Ovary (tissue), 3 donors: ENCODE results near the gene GRID1.

Experiments used
- EP300 ChIP-seq: sonication (generic); formaldehyde crosslinking; IDR thresholded peaks from one replicate; pipeline ENCODE4 v1.6.1; 2017; ENCODE audit warnings: antibody characterized with exemption
- POLR2A ChIP-seq: fragments of 450-650 bp; IDR thresholded peaks from one replicate; pipeline ENCODE4 v1.6.1; 2017; ENCODE audit warnings: antibody characterized with exemption, mild to moderate bottlenecking, moderate library complexity
- TF ChIP-seq, protein P1 (sequence below), 3 donors: fragments of 450-650 bp in 2 of 3; fragments of 200-600 bp in 1 of 3; IDR thresholded peaks; one replicate each; pipeline versions ENCODE4 v1.5.1 to v1.8.0; 2016 to 2022; ENCODE audit warnings: antibody characterized with exemption in 3 of 3, mild to moderate bottlenecking in 1 of 3
- donor health status: DM: no; HTN: no; CAD: no.

DNA sequence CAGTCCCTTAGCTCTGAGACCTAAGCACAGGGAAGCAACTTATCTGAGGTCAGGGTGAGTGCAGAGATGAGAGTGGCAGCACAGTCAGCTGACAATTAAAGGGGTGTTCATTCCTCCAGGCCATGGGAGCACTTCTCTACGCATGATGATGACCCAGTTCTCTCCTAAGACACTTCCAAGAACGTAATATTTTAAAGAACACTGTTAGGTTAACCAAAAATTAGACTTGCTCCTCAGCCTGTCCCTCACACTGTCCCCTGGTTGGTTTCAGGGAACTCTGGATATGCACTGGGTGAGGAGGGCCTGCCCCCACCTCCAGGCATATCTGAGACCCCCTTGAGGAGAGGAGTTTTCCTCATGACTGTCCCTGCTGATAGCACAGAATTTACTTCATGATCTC is 767.5 kb downstream of the GRID1 start:
- TF ChIP-seq, protein P1, sequence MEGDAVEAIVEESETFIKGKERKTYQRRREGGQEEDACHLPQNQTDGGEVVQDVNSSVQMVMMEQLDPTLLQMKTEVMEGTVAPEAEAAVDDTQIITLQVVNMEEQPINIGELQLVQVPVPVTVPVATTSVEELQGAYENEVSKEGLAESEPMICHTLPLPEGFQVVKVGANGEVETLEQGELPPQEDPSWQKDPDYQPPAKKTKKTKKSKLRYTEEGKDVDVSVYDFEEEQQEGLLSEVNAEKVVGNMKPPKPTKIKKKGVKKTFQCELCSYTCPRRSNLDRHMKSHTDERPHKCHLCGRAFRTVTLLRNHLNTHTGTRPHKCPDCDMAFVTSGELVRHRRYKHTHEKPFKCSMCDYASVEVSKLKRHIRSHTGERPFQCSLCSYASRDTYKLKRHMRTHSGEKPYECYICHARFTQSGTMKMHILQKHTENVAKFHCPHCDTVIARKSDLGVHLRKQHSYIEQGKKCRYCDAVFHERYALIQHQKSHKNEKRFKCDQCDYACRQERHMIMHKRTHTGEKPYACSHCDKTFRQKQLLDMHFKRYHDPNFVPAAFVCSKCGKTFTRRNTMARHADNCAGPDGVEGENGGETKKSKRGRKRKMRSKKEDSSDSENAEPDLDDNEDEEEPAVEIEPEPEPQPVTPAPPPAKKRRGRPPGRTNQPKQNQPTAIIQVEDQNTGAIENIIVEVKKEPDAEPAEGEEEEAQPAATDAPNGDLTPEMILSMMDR (IDR thresholded peaks at IDR 0.05) = no peak
- TF ChIP-seq EP300 = no peak
- no peak for TF ChIP-seq POLR2A
